Measurements from ENCODE around the gene SCUBE2. TPM values are rescaled to one million over a fixed set of nuclear protein-coding genes. Genes with fewer than 3 reads are reported as not detected.

The SCUBE2 gene
- total and polyA plus RNA-seq, 5 donors from 2014 or later: not detected

GRCh38 chr11:9077164-9077563 is 14.2 kb downstream of the SCUBE2 start:
- Mint-ChIP-seq H3K4me3 (no peak overlapping the region), H3K36me3 (no peaks in the 10 kb centered on the region), H3K9me3 (no peaks in the 10 kb centered on the region), H3K27ac (no peak overlapping the region), H3K27me3 (peaks cover 25% of the 10 kb centered on the region), H3K4me1 (peaks cover 0 to 4% (median 0%) of the 10 kb centered on the region in 4 donors)
- no peak overlapping the region for H3K27ac ChIP-seq (ENCODE audit: insufficient read depth, low read length, poor library complexity, severe bottlenecking)
- DNase-seq (no peak), ATAC-seq (ENCODE audit: low read depth in 2 of 2) (no peak)
- H3K27me3 ChIP-seq (ENCODE audit: control insufficient read depth, insufficient read depth, low read length): no peaks in the 10 kb centered on the region
- no peaks in the 10 kb centered on the region for H3K4me1 ChIP-seq (ENCODE audit: control insufficient read depth, insufficient read depth, low read length, poor library complexity, severe bottlenecking)
- no peaks in the 10 kb centered on the region for H3K9me3 ChIP-seq (ENCODE audit: control insufficient read depth in 2 of 2, low read length in 2 of 2)
- no peak overlapping the region for H3K4me3 ChIP-seq (ENCODE audit: low read depth, low read length)
- no peaks in the 10 kb centered on the region for H3K36me3 ChIP-seq (ENCODE audit: control insufficient read depth, insufficient read depth, low read length)

- Mint-ChIP-seq H3K36me3 (no peaks in the 10 kb centered on the region), H3K27ac (no peak overlapping the region), H3K4me1 (peaks cover 0 to 4% (median 0%) of the 10 kb centered on the region in 4 donors), H3K27me3 (peaks cover 23% of the 10 kb centered on the region), H3K9me3 (peaks cover 0 to under 1% (median 0%) of the 10 kb centered on the region in 7 donors), H3K4me3 (no peak overlapping the region)
- DNase-seq: no peak
- ATAC-seq (ENCODE audit: low read depth in 2 of 2): no peak
- Histone ChIP-seq H3K27me3 (ENCODE audit: control insufficient read depth, insufficient read depth, low read length) (no peaks in the 10 kb centered on the region), H3K4me3 (ENCODE audit: low read depth, low read length) (no peak overlapping the region), H3K27ac (ENCODE audit: insufficient read depth, low read length, poor library complexity, severe bottlenecking) (no peak overlapping the region), H3K4me1 (ENCODE audit: control insufficient read depth, insufficient read depth, low read length, poor library complexity, severe bottlenecking) (no peaks in the 10 kb centered on the region), H3K36me3 (ENCODE audit: control insufficient read depth, insufficient read depth, low read length) (no peaks in the 10 kb centered on the region), H3K9me3 (ENCODE audit: control insufficient read depth in 2 of 2, low read length in 2 of 2) (no peaks in the 10 kb centered on the region)
These were observed 14.7 kb downstream of the SCUBE2 start for GRCh38 chr11:9076661-9077060.

- peaks cover 0 to 4% (median 0%) of the 10 kb centered on the region in 4 donors for H3K4me1 Mint-ChIP-seq
- H3K9me3 ChIP-seq (ENCODE audit: control insufficient read depth in 2 of 2, low read length in 2 of 2): no peaks in the 10 kb centered on the region
- H3K36me3 ChIP-seq (ENCODE audit: control insufficient read depth, insufficient read depth, low read length): no peaks in the 10 kb centered on the region
- H3K27me3 ChIP-seq (ENCODE audit: control insufficient read depth, insufficient read depth, low read length): no peaks in the 10 kb centered on the region
- H3K4me1 ChIP-seq (ENCODE audit: control insufficient read depth, insufficient read depth, low read length, poor library complexity, severe bottlenecking): no peaks in the 10 kb centered on the region
- H3K27ac Mint-ChIP-seq: no peak overlapping the region
- no peak overlapping the region for H3K4me3 Mint-ChIP-seq
- H3K27ac ChIP-seq (ENCODE audit: insufficient read depth, low read length, poor library complexity, severe bottlenecking): no peak overlapping the region
- no peaks in the 10 kb centered on the region for H3K36me3 Mint-ChIP-seq
- no peak for ATAC-seq (ENCODE audit: low read depth in 2 of 2)
- no peak for DNase-seq
- peaks cover 23% of the 10 kb centered on the region for H3K27me3 Mint-ChIP-seq
- H3K4me3 ChIP-seq (ENCODE audit: low read depth, low read length): no peak overlapping the region
- H3K9me3 Mint-ChIP-seq: peaks cover 0 to 1% (median 0%) of the 10 kb centered on the region in 7 donors
These were observed 15.4 kb downstream of the SCUBE2 start for GRCh38 chr11:9076046-9076445.

GRCh38 chr11:9075556-9075955 is 15.8 kb downstream of the SCUBE2 start:
- Histone ChIP-seq H3K27ac (ENCODE audit: insufficient read depth, low read length, poor library complexity, severe bottlenecking) (no peak overlapping the region), H3K36me3 (ENCODE audit: control insufficient read depth, insufficient read depth, low read length) (no peaks in the 10 kb centered on the region), H3K4me1 (ENCODE audit: control insufficient read depth, insufficient read depth, low read length, poor library complexity, severe bottlenecking) (no peaks in the 10 kb centered on the region), H3K27me3 (ENCODE audit: control insufficient read depth, insufficient read depth, low read length) (no peaks in the 10 kb centered on the region), H3K4me3 (ENCODE audit: low read depth, low read length) (no peak overlapping the region), H3K9me3 (ENCODE audit: control insufficient read depth in 2 of 2, low read length in 2 of 2) (no peaks in the 10 kb centered on the region)
- no peak for DNase-seq
- Mint-ChIP-seq H3K27ac (no peak overlapping the region), H3K4me3 (no peak overlapping the region), H3K9me3 (peaks cover 0 to 1% (median 0%) of the 10 kb centered on the region in 7 donors), H3K27me3 (peaks cover 23% of the 10 kb centered on the region), H3K4me1 (peaks cover 0 to 4% (median 0%) of the 10 kb centered on the region in 4 donors), H3K36me3 (no peaks in the 10 kb centered on the region)
- no peak for ATAC-seq (ENCODE audit: low read depth in 2 of 2)

GRCh38 chr11:9074338-9075029 is 16.9 kb downstream of the SCUBE2 start:
- H3K36me3 ChIP-seq (ENCODE audit: control insufficient read depth, insufficient read depth, low read length): no peaks in the 10 kb centered on the region
- H3K27ac ChIP-seq (ENCODE audit: insufficient read depth, low read length, poor library complexity, severe bottlenecking): no peak overlapping the region
- no peak overlapping the region for H3K4me3 ChIP-seq (ENCODE audit: low read depth, low read length)
- no peaks in the 10 kb centered on the region for H3K27me3 ChIP-seq (ENCODE audit: control insufficient read depth, insufficient read depth, low read length)
- peaks cover 0 to 1% (median 0%) of the 10 kb centered on the region in 7 donors for H3K9me3 Mint-ChIP-seq
- no peaks in the 10 kb centered on the region for H3K36me3 Mint-ChIP-seq
- H3K9me3 ChIP-seq (ENCODE audit: control insufficient read depth in 2 of 2, low read length in 2 of 2): no peaks in the 10 kb centered on the region
- H3K4me3 Mint-ChIP-seq: no peak overlapping the region
- no peaks in the 10 kb centered on the region for H3K4me1 ChIP-seq (ENCODE audit: control insufficient read depth, insufficient read depth, low read length, poor library complexity, severe bottlenecking)
- DNase-seq (no peak), ATAC-seq (ENCODE audit: low read depth in 2 of 2) (no peak)
- H3K27me3 Mint-ChIP-seq: peaks cover 24% of the 10 kb centered on the region
- peaks cover 0 to 4% (median 0%) of the 10 kb centered on the region in 4 donors for H3K4me1 Mint-ChIP-seq
- no peak overlapping the region for H3K27ac Mint-ChIP-seq

GRCh38 chr11:9073466-9074225 is 17.8 kb downstream of the SCUBE2 start:
- peaks cover 0 to 1% (median 0%) of the 10 kb centered on the region in 7 donors for H3K9me3 Mint-ChIP-seq
- H3K36me3 ChIP-seq (ENCODE audit: control insufficient read depth, insufficient read depth, low read length): no peaks in the 10 kb centered on the region
- no peak overlapping the region for H3K4me3 Mint-ChIP-seq
- peaks cover 0 to 4% (median 0%) of the 10 kb centered on the region in 4 donors for H3K4me1 Mint-ChIP-seq
- peaks cover 22% of the 10 kb centered on the region for H3K27me3 Mint-ChIP-seq
- peaks cover under 1% of the 10 kb centered on the region for H3K27me3 ChIP-seq (ENCODE audit: control insufficient read depth, insufficient read depth, low read length)
- ATAC-seq (ENCODE audit: low read depth in 2 of 2) (no peak), DNase-seq (no peak)
- H3K4me3 ChIP-seq (ENCODE audit: low read depth, low read length): no peak overlapping the region
- H3K27ac ChIP-seq (ENCODE audit: insufficient read depth, low read length, poor library complexity, severe bottlenecking): no peak overlapping the region
- H3K36me3 Mint-ChIP-seq: no peaks in the 10 kb centered on the region
- H3K4me1 ChIP-seq (ENCODE audit: control insufficient read depth, insufficient read depth, low read length, poor library complexity, severe bottlenecking): no peaks in the 10 kb centered on the region
- no peaks in the 10 kb centered on the region for H3K9me3 ChIP-seq (ENCODE audit: control insufficient read depth in 2 of 2, low read length in 2 of 2)
- no peak overlapping the region for H3K27ac Mint-ChIP-seq

GRCh38 chr11:9072626-9073176 is 18.7 kb downstream of the SCUBE2 start:
- no peaks in the 10 kb centered on the region for H3K4me1 ChIP-seq (ENCODE audit: control insufficient read depth, insufficient read depth, low read length, poor library complexity, severe bottlenecking)
- Mint-ChIP-seq H3K27me3 (peaks cover 16% of the 10 kb centered on the region), H3K36me3 (no peaks in the 10 kb centered on the region), H3K9me3 (peaks cover 0 to 1% (median 0%) of the 10 kb centered on the region in 7 donors), H3K4me3 (no peak overlapping the region), H3K4me1 (peaks cover 0 to 4% (median 0%) of the 10 kb centered on the region in 4 donors), H3K27ac (no peak overlapping the region)
- peaks cover 3% of the 10 kb centered on the region for H3K27me3 ChIP-seq (ENCODE audit: control insufficient read depth, insufficient read depth, low read length)
- no peaks in the 10 kb centered on the region for H3K36me3 ChIP-seq (ENCODE audit: control insufficient read depth, insufficient read depth, low read length)
- no peak overlapping the region for H3K27ac ChIP-seq (ENCODE audit: insufficient read depth, low read length, poor library complexity, severe bottlenecking)
- H3K4me3 ChIP-seq (ENCODE audit: low read depth, low read length): no peak overlapping the region
- no peaks in the 10 kb centered on the region for H3K9me3 ChIP-seq (ENCODE audit: control insufficient read depth in 2 of 2, low read length in 2 of 2)
- ATAC-seq (ENCODE audit: low read depth in 2 of 2): no peak
- DNase-seq: no peak

Measured in CD4-positive, CD25-positive, alpha-beta regulatory T cell (primary cell).